HG03060 (cell line): ENCODE results near the gene TSPO.
"Not testable (repeated sequence)": the region's sequence is repeated elsewhere in the genome, so short reads cannot be mapped to it uniquely, and the experiment has no call there.

Source experiments
- ATAC-seq: cut with Tn5 transposase; IDR thresholded peaks from one replicate; pipeline ENCODE4 v1.9.1; 2021; ENCODE audit warnings: low read depth, moderate number of reproducible peaks; ENCODE audit not compliant: unreplicated experiment

TSPO gene

DNA sequence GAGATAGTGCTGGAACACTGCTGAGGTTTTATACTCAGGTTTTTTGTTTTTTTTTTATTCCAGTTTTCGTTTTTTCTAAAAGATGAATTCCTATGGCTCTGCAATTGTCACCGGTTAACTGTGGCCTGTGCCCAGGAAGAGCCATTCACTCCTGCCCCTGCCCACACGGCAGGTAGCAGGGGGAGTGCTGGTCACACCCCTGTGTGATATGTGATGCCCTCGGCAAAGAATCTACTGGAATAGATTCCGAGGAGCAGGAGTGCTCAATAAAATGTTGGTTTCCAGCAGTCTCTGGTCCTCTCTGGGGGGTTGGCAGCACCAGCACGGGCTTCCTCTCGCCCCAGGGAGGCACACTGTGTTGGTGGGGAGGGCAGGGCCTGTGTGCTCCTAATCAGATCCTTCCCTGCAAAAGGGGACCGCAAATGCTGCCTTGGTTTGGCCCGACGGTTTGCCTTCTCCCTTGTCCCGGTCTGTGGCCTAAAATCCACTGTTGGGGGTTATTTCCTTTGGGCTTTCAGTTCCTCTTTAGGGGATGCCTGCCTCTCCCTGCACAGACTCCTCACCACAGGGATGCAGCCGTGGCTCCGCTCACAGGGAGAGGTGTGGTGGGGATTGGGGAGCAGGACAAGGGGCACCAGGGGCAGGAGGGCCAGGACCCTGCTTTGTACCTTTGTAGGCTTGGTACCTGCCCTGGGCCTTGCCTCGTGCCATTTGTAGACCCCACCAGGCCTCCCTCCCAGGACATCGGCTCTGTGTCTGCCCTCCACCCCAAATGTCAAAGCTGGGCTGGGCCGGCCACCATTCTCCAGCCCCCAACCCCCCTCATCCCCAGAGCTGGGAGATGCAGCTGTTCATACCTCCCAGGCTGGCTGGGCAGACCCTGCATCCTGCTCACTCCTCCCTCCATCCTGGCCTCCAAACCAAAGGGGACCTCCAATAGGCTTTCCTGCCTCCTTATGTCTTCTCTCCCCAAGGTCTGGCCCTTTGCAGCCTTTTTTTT, 21.6 kb upstream of the TSPO start:
- no peak for ATAC-seq

DNA sequence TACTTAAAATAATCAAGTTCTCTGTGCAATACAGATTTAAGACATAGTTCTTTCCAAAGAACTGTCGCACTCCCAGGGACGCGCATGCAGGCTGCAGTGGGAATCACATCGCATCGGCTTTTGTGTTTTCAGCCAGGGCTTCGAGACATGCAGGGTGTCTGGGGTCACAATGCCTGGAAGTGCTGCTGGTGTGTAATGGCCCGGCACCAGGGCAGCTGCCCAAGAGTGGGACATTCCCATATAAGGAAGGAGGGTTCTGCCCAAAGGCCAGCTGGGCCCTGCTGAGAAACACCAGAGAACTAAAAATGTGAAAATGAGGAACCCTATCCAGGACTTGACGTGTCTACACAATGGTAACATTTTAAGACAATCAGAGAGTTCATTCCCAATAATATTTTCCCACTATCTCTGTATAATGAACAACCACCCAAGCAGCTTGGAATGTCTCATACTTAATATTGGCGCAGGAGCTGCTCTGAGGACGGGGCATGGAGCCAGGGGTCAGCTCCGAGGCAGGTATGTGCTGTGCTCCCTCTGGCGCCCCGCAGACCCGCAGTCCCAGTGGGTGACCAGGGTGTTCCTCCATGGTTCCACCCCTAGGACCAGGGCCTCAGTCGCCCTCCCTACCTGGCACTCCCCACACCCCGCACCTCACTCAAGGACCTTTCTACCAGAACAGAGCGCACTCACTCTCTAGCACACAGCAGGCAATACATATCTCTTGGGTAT, 19.4 kb upstream of the TSPO start:
- no peak for ATAC-seq

DNA sequence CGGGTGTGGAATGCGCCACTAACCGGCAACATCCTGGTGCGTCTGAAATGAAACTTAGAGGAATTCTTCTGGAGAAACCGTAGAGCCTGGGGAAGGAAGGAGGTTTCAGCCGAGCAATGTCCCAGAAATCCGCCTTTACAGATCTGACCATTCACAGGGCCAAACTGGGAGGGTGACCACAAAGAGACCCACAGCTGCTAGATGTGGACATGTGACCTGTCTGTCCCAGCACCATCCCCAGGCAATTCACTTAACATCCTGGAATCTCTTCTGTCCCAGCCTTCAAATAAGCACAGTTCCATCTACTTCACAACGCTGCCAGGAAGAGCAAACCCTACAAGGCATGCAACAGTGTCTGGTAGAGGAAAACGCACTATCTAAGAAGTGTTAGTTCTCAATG, 18.0 kb upstream of the TSPO start:
- no peak for ATAC-seq

DNA sequence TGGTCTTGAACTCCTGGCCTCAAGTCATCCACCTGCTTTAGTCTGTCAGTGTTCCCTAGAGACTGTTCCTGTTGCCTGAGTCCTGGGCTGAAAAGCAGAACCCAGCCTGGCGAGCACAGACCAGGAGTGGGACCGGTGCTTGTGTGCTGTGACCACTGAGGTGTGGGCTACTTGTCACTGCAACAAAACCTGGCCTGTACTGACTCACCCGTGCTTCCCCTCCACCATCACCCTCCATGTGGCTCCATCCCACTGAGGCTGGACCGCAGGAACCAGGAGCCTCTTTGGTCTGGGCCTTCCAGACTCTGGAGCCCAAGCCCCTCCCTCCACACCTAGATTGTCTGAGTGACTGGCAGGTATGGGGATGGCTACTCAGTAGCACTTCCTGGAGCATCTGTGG, 16.8 kb upstream of the TSPO start:
- no peak for ATAC-seq

DNA sequence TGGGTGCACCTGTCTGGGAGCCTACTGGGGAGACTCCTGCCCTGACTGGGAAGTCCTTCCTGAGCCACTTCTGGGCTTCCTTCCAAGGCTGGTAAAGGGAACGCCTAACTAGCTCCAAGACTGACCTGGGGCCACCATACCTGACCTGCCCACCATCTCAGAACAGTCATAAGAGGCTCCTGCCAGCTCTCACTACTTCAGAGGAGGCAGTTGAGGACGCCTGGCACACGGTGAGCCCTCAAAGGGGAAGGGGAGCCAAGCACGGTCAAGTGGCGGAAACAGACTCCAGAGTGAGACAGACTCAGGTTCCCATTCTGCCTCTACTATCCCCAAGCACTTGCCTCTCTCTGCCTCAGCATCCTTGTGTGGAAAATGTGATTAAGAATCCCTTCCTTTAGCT, 15.8 kb upstream of the TSPO start:
- ATAC-seq = no peak

DNA sequence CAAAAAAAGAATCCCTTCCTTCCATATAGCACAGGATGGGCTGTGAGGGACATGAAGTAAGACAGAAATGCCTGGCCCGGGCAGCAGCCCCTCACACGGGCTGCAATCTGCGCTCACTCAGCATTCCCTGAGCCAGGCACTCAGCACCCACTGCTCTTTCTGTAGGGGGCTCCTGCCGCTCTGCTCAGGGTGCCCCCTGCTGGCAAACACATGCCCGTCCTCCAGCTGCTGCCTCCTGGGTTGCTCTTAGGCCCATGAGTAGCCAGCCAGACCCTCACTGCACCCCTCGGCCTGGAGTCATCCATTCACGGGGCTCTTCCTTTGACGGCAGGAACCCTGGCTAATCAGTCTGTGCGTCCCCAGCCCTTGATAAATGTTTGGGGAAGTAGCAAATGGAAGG, 15.1 kb upstream of the TSPO start:
- ATAC-seq = no peak

DNA sequence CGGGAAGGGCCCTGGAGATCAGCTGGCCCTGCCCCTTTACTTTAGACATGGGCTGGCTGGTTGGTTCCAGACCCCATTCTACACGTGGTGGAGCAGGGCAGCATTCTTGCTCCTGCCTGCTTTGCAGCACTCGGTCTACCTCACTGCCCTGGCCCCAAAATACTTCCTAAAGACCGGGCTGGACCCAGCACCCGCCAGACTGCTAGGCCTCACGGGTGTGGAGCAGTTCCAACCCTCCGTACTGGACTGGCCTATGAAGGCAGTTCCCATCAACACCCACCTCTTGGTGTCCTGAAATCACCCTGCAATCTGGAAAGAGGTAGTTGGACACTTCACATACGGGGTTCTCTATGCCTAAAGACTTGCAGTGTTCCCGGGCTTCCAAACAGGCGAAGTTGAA, 14.6 kb upstream of the TSPO start:
- no peak for ATAC-seq

DNA sequence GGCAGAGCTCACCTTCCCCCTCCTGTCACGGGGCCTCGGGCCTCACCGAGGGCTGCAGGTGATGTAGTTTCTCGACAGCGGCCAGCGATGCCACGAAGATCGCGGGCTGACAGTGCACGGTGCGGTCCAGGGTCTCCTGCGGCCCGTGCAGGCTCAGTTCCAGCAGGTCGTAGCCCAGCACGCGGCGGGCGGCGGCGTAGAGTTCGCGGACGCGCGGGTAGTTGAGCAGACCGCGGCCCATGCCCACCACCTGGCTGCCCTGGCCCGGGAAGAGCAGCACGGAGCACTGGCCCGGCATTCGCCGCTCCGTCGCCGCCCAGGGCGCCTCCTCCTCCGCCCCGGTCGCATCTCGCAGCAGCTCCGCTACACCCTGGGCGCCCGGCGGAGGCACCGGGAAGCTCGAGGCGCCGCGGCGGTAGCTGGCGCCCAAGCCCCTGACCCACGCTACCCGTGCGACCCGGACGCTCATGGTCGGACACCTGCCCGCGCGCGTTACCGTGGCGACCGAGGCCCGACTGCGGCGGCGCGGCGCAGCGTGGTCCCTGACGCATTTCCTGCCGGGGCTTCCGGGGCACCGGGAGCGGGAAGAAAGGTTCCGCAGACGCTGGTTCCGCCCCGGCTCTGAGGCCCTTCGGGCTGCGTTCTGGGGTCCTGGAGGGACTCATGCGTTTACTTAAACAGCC, 8.3 kb upstream of the TSPO start, which contains the start of gene MCAT:
Gene MCAT, minus strand, starts transcription at position 519 of the 683 bp plus-strand sequence. Its CDS starts 50 bp downstream, at position 469.
- no peak for ATAC-seq

DNA sequence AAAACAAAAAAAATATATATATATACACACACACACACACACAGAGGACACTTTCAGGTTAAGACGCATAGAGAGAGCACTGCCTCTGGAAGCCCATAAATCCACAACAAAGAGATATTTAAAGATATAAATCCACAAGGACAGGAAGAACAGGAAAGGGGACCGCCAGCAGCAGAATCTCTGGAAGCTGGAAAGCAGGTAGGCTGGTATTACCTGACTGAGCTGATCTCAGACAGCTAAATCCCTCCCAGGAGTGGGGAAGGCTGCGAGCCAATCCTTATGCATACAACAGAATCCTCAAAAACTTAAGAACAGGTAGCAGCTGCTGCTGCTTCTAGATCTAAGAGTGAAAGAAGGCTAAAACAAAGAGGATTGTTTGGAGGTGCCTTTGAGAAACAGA, 6.4 kb upstream of the TSPO start:
- no peak for ATAC-seq

DNA sequence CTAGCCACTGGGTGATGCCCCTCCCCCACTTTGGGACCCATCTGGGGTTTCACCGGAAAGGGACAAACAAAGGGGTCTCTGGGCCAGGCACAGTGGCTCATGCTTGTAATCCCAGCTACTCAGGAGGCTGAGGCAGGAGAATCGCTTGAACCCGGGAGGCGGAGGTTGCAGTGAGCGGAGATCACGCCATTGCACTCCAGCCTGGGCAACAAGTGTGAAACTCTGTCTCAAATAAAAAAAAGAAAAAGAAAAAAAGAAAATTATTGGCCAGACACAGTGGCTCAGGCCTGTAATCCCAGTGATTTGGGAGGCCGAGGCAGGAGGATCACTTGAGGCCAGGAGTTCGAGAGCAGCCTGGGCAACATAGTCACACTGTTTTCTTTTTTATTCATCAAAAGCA, 6.0 kb upstream of the TSPO start:
- not testable (repeated sequence) for ATAC-seq

DNA sequence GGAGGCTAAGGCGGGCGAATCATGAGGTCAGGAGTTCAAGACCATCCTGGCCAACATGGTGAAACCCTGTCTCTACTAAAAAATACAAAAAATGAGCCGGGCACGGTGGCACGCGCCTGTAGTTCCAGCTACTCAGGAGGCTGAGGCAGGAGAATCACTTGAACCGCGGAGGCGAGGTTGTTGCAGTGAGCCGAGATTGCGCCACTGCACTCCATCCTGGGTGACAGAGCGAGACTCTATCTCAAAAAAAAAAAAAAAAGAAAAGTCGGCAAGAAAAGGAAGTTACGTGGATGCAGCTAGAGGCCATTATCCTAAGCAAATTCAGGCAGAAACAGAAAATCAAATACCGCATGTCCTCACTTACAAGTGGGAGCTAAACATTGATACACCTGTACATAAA, 5.0 kb upstream of the TSPO start:
- not testable (repeated sequence) for ATAC-seq

DNA sequence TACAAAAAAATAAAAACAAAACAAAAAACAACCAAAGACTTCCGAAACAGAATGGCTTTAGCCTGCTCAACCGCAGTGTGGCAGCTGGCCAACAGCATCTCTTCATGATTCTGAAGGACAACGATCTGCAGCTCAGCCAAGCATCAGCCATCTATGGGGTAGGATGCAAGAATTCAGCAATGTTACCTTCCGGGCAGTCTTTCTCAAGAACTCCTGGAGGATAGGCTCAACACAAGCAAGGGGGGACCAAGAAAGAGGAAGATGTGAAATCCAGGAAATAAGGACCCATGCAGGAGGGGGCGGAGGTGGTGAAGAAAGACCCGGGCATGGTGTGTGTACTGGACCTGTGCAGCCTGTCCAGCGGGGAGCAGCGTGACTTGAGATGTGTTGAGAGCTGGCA, 3.5 kb upstream of the TSPO start:
- ATAC-seq = no peak

DNA sequence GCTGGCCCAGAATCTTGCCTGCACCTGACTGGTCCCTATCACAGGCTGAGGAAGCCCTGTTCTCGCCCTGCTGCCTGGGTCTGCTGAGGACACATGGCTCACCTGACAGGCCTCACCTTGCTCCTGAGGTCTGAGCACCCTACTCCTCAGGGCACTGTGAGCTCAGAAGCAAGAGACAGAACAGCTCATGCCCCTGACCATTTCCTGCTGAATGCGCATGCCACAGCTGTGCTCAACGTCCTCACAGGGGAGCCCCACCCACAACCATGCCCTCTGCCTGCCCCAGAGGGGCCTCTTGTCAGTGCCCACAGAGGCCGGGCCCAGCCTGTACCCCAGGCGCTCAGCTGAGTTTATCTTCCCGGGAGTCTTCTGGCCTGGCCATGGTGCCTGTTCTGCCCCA, 2.8 kb upstream of the TSPO start:
- ATAC-seq = no peak

DNA sequence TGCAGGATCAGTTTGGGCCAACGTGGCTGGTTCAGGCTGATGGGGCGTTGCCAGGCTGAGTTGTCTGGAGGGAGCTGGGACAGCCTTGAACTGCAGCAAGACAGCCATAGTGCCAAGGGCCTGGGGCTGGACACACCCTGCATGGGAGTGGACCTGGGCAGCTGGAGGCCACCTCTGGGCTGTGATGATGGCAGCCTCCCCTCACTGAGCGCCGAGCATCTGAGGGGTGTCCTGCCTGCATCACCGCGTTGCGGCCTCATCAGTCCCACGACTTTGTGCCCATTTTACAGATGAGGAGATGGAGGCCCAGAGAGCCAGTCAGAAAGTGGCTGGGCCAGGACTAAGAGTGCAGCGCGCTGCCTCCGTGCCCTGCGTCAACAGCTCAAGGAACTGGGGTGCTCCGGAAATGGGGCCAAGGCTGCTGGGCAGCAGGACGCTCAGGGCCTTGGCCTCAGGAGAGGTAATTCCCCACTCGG, 590 bp upstream of the TSPO start:
- ATAC-seq = no peak

DNA sequence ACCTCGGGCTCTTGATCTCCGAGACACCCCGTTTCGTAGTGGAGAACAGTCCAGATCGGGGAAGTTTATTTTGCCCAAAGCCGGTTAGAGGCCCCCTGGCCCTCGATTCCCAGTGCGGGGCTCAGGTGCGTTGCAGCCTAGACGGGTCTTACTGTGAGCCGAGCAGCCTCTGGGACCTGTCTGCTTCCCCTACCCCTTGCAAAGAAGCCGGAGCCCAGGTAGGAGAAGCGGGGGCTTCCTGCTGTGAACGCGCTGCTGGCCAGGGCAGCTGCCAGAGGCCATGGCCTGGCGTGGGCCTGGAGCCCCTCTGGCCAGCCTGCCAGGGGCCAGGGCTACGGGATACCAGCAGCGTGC, 621 bp downstream of the TSPO start:
- no peak for ATAC-seq

DNA sequence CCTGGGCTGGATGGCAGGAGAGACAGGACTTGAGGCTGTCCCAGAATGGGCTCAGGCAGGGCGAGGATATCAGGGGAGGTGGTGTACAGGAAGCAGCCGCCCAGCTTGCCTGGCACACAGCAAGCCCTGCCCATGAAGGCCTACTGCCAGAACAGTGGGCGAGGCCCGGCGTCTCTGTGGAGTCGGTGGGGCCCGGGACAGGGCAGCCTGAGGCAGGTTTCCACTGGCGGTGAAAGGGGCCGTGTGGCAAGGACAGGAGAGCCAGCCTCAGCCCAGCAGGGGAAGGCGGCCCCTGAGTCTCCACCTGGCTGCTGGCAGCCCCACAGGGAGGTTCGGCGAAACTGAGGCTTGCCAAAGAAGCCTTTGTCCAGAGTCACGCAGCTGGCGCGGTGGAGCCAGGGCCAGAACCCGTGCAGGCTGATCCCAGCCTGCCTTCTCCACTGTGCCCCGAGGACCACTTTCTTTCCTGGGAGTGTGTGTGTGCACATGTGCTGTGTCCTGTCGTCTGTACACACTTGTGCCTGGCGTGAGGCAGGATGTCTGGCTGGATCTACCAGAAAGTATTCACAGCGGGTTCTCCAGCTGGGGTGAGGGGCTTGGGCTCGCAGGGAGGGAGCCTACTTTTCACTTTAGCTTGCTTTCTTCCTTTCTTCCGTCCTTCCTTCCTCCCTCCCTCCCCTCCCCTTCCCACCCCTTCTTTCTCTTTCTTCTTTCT, 1.2 kb downstream of the TSPO start:
- no peak for ATAC-seq

DNA sequence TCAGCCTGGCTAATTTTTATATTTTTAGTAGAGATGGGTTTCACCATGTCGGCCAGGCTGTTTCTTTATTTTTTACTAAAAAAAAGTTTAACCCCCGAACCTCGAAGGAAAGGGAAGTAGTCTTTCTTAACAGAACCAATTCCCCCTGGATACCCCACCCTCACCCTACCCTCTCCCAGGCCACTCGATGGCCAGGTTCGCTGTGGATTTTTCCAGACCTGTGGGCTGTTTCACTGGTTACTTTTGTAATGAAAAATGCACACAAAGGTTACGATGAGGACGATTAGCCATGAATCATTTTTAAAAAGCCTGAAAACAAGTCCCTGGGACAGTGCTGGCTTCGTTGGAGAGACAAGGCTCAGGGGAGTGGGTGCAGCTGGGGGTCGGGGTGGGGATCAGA, 2.5 kb downstream of the TSPO start:
- no peak for ATAC-seq

DNA sequence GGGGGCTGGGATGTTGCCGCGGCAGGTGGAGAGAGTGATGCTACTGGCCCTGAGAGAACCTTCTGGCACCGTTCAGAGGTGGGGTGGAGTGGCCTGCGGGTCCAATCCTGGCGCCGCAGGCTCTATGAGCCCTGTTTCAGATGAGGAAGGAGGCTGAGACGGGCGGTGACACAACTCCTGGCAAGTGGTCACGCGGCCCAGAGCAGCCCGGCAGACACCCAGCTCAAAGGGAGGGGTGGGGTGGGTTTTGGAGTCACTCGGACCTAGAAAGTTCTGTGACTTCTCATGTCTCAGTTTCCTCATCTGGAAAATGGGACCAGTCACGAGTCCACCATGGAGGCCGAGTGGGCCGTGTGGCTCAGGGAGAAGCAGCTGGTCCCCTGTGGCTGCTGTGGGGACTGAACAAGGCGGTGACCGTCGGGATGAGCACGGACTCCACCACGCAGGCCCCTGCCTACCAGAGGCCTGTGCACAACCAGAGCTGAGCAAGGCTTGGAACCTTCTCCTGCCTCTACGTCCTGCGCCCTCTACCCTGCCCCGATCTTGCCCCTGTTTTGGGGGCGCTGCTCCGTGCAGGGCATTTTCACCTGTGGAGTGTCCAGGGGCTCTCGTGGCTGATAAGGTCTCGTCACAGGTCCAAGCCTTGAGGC, 3.7 kb downstream of the TSPO start:
- no peak for ATAC-seq

DNA sequence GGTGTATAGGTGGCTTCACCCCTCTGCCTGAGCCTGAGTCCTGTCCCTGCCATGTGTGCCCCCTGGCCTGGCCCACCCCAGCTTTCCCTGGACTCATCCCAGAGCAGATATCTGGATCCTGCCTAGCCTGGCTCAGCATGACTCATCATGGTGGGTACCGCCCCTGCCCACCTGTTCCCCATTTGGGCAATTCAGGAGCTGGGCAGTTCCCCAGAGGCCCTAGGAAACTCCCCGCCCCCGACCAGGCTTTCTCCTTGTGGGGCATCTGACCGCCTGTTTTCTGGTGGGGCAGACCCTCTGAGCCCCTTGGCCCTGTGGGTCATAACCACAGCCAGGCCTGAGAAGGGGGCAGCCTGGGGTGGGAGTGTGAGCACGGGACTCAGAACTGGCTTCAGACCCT, 4.4 kb downstream of the TSPO start:
- ATAC-seq = no peak

DNA sequence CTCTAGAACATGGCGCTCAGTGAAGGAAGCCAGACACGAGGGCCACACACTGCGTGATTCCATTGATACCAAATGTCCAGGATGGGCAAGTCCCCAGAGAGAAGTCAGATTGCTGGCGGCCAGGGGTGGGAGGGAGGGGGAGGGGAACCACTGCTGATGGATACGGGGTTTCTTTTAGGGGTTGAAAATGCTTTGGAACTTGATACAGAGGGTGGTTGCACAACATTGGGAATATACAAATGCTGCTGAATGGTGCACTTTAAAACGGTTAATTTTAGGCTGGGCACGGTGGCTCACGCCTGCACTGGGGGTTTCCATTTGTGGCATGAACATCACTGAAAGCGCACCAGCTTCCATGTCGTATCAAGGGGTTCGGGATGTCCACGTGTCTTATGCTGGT, 5.1 kb downstream of the TSPO start:
- no peak for ATAC-seq
